Hepatic stellate cell (primary cell): ENCODE measurements around the gene MTHFD2.
"Not testable (repeated sequence)": the region's sequence is repeated elsewhere in the genome, so short reads cannot be mapped to it uniquely, and the experiment has no call there.

Source experiments
- DNase-seq: peaks from one replicate; pipeline ENCODE4 v3.0.0; 2011; ENCODE audit warnings: low spot score

The MTHFD2 gene

DNA sequence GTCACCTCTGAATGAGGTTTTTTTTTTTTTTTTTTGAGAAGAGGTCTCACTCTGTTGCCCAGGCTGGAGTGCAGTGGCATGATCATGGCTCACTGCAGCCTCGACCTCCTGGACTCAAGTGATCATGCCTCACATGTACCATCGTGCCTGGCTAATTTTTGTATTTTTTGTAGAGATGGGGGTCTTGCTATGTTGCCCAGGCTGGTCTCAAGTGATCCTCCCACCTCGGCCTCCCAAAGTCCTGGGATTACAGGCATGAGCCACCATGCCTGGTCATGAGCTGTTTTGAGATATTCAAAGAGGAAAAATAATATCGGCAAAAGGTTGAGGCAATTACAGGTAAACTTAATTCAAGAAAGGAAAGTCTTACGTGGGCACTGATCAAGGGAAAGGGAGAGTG lies 31.4 kb downstream of the MTHFD2 start:
- not testable (repeated sequence) for DNase-seq

GRCh38 chr2:74232426-74232825 lies 34.0 kb downstream of the MTHFD2 start:
- no peak for DNase-seq

DNA sequence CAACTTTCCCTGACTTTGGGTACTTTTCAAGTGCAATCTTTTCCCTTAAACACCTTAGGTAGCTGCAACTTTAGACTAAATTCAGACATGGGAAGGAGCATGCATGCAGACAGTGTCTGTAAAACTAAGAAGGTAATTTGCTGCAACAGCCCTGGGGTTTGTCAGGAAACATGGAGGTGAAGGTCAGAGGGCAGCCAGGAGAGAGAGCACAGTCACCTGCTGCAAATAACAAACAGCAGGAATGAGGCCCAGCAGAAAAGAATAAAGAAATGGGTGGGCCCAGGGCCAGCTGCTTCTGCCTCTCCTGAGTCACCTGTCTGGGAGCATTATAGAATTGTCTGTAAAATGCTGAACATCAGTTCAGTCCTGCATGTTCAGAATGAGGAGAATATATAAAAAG lies 35.2 kb downstream of the MTHFD2 start:
- no peak for DNase-seq

DNA sequence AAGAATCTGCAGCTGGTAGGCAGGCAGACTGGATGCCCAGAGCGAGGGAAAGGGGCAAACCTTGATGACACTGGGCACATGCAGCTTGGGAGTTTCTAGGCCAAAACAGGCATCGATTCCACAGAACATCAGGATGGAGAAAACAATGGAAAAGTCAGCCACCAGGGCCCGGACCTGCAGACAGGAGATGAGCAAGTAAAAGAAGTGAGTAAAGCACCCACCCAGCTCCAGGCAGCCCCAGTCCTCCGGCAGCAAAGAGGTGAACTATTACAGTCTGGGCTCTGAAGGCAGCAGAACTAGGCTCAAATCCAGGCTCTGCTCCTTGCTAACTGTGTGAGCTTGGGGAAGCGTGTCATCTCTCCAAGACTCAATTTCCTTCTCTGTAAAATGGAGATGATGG lies 36.6 kb downstream of the MTHFD2 start:
- no peak for DNase-seq

DNA sequence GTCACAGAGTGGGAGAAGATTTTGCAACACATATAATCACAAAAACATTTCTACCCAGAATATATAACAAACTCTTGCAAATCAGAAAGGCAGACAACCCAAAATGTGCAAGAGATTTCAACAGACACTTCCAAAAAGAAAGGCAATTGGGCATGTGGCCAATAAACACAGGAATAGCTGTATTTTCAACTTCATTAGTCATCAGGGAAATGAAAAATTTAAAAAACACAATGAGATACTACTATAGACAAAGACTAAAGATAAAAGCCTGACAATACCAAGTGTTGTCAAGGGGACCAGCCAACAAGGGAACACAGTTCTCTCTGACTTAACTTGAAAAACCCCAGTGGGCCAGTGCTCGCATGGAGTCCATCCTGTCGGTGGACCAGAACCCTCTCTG lies 40.5 kb downstream of the MTHFD2 start:
- no peak for DNase-seq

DNA sequence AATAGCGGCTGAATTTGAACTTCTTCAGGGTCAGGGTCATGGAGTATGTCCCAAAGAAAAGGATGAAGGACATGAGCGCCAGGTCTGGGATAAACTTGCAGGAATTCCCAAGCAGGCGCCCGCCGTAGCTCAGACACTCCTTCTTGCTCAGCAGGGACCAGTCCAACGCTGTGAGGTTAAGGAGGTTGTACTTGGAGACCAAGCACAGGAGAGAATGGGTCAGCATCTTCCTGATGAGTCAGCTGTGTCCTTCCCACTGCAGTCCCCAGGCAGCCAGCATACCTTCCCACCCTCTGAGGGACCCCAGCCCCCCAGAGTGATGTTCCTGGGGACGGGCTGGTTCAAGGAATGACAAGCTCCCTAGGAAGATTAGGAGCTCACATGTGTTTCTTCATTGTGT lies 40.9 kb downstream of the MTHFD2 start:
- no peak for DNase-seq

DNA sequence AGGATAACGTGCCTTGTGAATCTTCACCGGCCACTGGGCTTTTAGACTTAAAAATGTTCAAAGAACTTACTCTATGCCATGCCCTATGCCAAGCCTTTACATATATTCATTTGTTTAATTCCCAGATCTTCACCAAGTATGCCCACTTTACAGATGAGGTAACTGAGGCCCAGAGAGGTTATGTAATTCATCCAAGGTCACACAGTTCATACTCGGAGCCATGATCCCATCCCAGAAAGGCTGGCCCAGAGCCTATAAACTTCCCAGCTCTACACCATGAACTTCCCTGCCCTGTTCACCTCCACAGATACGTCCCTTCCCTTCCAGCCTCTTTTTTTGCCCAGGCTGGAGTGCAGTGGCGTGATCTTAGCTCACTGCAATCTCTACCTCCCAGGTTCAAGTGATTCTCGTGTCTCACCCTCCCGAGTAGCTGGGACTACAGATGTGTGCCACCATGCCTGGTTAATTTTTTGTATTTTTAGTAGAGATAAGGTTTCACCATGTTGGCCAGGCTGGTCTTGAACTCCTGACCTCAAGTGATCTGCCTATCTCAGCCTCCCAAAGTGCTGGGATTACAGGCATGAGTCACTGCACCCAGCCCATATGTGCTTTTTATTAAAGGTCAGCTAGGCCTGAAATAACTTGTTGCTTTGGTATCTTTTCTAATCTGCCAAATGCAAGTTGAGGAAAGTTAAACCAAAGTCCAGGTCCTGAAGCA lies 44.1 kb downstream of the MTHFD2 start:
- no peak for DNase-seq

DNA sequence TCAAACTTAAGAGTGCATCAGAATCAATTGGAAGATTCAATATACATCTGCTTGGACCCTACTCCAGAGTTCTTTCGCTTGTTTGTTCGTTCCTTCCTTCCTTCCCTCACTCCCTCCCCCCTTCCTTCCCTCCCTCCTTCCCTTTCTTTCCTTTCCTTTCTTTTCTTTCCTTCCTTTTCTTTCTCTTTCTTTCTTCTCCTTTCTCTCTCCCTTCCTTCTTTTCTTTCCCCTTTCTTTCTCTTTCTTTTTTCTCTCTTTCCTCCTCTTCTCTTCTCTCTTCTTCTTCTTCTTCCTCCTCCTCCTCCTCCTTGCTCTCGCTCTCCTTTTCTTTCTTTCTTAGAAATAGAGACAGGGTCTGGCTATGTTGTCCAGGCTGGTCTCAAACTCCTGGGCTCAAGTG lies 45.9 kb downstream of the MTHFD2 start:
- DNase-seq: no peak

GRCh38 chr2:74246496-74247195 lies 48.2 kb downstream of the MTHFD2 start:
- DNase-seq: no peak

DNA sequence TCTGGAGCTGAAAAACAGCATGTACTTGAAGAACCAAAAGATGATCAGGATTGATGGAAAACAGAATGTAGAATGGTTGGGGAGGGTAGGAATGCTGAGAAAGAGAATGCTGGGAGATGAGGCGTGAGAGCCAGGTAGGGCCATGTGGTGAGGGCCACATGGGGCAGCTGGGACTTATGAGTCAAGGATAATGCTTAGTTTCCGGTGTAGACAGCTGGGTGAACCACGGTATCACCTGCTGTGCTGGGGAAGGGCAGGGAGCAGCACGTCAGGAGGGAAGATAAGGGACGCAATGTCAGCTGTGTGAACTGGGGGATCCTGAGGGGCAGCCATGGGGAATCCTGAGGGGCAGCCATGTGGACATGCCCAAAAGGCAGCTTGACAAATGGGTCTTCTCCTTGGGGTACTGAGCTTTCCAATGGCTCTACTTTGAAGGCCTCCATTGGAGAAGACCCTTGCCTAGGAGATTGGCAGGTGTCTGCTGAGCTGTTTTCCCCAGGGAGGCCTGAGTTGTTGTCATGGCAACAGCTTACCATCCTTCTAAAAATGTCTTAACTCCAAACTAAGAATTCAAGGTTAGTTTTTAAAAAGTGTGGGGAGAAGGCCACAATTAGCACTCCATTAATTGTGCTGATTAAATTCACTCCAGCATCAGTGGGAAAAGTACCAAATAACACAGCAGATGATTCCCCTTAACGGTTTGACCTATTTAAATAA lies 51.1 kb downstream of the MTHFD2 start:
- DNase-seq: no peak

DNA sequence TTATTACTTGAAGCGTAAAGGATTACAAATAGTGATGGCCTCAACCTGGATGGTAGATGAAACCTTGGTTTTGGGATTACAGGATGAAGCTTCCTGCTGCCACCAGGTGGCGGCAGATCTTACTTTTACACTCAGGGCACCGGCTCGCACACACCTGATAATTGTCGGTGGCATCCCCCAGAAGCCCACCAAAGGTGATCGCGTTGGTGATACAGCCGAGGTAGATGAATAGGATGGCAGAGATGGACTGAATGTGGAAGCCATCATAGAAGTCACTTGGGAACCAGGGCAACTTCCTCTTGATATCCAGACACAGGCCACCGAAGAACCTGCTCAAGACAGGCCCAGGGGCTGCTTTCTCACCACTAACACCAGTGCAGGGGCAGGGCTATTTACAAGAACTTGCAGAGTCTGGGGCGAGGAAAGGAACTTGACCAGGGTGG lies 51.8 kb downstream of the MTHFD2 start:
- peak; percentile 62 for DNase-seq

GRCh38 chr2:74252036-74252435 lies 53.6 kb downstream of the MTHFD2 start:
- DNase-seq: no peak

DNA sequence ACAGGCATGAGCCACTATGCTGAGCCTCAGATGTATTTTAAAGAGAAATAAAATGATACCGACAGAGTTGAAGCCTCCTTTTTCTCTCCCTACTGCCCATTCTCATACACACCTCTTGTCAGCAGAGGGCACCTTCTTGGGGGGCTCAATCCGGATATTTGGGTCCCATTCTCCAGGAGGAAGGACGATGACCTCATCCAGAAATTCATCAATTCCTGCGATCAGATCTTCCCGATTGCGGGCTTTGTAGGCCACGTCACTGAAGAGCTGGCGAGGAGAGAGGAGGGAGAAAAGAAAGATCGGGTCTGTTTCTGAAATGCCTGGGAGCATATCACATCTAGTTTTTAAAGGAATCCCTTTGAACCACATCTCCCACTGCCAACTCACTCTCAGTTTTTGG lies 54.4 kb downstream of the MTHFD2 start:
- no peak for DNase-seq

DNA sequence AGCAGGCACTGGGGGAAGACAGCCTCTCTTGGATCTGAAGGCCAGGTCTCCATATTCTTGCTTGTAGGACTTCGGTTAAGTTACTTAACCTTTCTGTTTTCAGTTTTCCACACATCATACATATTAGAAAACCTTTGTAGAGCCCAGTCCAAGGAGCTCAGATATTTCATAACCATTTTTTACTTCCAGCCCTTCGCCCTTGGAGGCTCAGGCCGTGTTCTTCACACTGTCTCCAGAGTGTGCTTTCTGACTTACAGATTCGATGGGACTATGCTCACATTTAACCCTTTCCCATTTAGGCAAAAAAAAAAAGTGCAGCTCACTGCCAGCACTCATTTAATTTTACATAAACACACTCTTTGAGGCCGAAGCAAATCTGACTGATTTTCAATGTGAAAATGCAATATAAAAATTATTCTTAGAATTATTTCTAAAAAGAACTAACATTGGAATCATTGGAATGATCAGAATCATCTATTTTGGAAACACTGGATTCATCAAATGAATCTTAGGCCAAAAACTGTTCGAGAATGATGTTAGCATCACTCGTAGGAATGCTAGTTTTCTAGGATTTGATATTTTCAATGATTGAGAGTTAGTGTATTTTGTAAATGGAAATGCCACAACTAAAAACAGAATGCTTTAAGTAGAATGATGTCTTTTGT lies 55.0 kb downstream of the MTHFD2 start:
- DNase-seq: no peak

DNA sequence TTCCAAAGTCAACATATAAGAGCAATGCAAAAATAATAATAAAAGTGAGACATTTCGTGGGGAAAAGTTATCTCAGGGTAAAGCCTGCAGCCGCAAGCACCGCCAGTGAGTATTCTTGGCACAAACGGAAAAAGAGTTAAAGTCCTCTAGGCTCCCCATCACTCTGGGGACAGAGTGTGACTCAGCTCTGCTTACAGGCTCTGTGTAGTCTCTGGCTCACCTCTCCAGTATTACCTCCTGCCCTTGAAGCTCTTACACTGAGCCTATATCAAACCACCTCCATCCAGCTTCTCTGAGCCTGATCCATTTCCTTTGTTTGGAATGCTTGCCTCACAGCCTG lies 55.5 kb downstream of the MTHFD2 start:
- peak; percentile 40 for DNase-seq

GRCh38 chr2:74255660-74256213 lies 57.3 kb downstream of the MTHFD2 start:
- no peak for DNase-seq

- DNase-seq: no peak
Observed at GRCh38 chr2:74259191-74259590, 60.8 kb downstream of the MTHFD2 start.

- DNase-seq: no peak
Observed at GRCh38 chr2:74259733-74260132, 61.3 kb downstream of the MTHFD2 start.

DNA sequence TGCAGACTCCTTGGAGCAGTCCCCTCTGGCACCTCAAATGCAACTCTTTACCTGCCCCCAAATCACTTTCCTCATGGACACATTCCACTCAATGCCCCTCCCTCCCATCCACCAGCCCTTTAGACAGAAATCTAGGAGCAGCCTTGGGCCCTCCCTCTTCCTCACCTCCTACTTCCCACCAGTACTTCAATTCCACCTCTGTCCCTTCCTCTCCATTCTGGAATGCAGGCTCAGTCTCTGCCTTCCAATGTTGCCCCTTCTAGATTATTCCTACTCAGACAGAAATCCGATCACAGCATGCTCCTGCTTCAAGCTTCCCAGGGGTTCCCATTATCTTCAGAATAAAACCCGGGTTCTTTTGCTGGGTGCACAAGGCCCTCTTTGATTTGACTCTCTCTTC lies 62.1 kb downstream of the MTHFD2 start:
- no peak for DNase-seq

DNA sequence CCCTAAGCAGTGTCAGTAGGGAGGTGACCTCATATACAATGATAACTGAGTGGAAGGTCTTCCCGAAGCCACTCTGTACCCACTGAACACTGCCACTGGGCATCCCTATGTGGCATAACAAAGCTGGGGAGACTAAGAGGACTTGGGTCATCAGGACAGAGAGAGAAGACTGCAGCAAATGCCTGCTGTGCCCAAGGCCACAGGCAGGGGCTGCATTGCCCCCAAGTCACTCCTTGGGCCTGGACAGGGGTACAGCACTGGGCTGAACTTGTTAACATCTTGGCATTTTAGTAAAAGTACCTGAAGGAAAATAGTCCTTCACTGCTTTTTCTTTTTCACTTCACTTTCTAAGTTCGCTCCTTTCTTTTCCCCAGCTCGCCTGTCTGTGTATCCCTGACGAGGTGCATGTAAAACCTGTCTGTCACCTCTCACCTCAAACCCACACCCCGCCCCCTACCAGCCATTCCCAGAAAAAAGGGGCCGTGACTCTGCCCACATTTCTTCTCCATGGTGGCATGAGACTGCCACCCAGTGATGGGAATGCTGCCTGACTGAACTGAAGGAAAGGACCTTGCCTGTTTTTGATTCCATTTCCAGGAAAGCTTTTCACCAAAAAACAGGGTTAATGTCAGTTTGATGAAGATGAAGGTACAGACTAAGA lies 62.9 kb downstream of the MTHFD2 start:
- DNase-seq: peak; percentile 44

- no peak for DNase-seq
Observed at GRCh38 chr2:74262681-74263080, 64.3 kb downstream of the MTHFD2 start.

DNA sequence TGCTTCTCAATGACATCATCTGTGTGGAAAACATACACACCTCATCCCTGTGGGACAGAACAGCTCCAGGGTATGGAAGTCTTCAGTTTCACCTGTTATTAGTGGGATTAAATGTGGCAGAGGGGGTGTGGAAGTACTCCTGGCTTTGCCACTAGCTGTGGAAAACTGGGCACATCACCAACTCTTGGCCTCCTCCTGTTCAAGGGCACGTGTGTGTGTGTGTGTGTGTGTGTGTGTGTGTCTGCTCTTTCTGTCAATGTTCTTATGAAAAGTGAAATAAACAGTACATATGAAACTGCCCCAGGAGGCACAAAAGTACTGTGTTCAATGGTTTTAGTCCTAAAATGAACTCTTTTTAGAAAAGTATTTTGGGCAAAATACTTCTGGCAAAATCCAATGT lies 65.9 kb downstream of the MTHFD2 start:
- DNase-seq: no peak
